ENCODE measurements around the gene MMP12. TPM values are rescaled to one million over a fixed set of nuclear protein-coding genes. Genes with fewer than 3 reads are reported as not detected.

MMP12 gene
- polyA plus RNA-seq, 4 donors: 0.07 to 6.8 (median 2.3) TPM

GRCh38 chr11:102850973-102851745 is 23.6 kb downstream of the MMP12 start:
- no peak for DNase-seq (ENCODE audit: low read depth in 4 of 4, low spot score in 3 of 4)

DNA sequence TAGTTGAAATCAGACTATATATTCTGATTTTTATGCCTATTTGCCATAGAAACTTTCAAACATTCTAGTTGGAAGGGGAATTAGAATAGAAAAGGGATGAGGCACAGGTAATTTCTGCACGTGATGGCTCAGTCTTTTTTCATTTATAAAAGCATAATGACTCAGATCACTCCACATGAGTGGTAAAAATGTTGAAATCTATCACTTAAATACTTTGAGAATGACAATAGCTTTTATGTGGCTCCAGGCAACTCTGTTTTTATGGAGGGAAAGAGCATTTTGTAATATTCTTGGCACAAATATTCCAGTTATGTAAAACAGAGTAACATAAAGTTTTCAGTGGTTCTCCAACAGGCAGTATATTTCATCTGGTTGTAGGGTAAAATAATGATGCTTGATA is 25.5 kb downstream of the MMP12 start:
- DNase-seq (ENCODE audit: low read depth in 4 of 4, low spot score in 3 of 4): no peak

GRCh38 chr11:102846292-102846691 is 28.5 kb downstream of the MMP12 start:
- DNase-seq (ENCODE audit: low read depth in 4 of 4, low spot score in 3 of 4): no peak

- DNase-seq (ENCODE audit: low read depth in 4 of 4, low spot score in 3 of 4): no peak
These were observed 31.3 kb downstream of the MMP12 start, which contains the start of gene MMP3 for GRCh38 chr11:102843489-102843888. MMP3 (minus strand) TSS chr11:102843609; CDS start chr11:102843546, 63 bp downstream.

- no peak for DNase-seq (ENCODE audit: low read depth in 4 of 4, low spot score in 3 of 4)
These were observed 31.9 kb downstream of the MMP12 start for GRCh38 chr11:102842930-102843329.

DNA sequence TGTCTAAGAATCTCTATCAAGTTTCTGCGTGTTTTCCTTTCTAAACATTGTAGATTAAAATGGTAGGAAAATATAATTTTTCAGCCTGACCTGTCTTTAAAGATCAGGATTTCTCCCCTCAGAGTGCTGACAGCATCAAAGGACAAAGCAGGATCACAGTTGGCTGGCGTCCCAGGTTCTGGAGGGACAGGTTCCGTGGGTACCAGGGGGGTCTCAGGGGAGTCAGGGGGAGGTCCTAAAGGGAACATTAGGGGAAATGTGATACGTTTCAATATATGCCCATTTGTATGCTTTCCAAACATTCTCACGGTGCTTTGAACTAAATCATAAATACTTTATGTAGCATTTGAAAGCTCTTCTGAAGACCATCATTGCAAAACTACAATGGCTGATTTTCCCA is 34.8 kb downstream of the MMP12 start:
- DNase-seq (ENCODE audit: low read depth in 4 of 4, low spot score in 3 of 4): no peak

DNA sequence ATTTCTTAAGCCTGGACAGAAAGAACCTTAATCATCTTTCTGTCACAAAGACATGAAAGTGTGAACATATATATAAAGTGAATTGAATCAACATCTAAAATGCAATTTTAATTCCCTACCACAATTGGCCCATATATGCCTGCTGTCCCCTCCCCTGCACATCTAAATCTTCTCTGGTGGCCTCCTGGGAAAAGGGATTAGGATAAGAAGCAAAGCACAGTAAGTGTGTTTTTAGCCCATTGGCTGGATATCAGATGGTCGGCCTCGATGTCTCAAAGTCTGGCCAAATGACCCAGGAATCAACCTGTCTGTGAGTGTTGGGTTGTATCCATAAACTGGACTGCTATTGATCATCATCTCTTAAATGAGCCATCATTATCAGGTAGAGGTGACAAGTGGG is 37.1 kb downstream of the MMP12 start:
- DNase-seq (ENCODE audit: low read depth in 4 of 4, low spot score in 3 of 4): no peak

DNA sequence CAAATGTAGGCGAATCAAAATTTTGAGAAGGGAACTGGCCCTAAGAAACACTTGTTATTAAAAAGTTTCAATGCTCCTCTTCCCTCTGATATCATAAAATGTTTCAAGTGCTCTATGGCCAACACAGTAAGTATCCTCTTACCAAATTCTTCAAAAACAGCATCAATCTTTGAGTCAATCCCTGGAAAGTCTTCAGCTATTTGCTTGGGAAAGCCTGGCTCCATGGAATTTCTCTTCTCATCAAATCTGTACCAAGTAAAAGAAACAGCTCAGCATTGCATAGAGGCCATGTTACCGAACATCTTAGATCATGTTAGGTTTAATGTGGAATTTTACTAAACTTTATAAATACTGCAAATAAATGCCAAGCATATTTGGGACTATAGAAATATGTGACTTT is 37.6 kb downstream of the MMP12 start:
- DNase-seq (ENCODE audit: low read depth in 4 of 4, low spot score in 3 of 4): no peak

- no peak for DNase-seq (ENCODE audit: low read depth in 4 of 4, low spot score in 3 of 4)
These were observed 38.4 kb downstream of the MMP12 start for GRCh38 chr11:102836290-102836875.

DNA sequence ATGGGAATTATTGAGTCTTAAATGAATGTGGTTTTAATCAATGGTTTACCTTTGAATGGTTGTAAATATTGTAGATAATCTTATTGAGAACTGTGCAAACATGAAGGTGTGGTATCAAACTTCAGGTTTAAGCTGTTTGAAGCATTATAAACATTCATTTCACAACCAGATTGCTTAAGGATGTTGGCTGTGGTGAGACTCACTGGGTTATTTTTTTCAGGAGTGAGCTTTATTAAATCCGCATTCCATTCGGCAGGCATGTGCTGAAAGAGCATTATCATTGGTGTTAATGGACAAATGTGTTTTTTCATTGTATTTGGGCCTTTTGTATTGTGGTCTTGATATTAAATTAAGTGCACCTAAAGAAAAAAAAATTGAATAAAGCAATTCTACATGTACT is 41.1 kb downstream of the MMP12 start:
- no peak for DNase-seq (ENCODE audit: low read depth in 4 of 4, low spot score in 3 of 4)

DNA sequence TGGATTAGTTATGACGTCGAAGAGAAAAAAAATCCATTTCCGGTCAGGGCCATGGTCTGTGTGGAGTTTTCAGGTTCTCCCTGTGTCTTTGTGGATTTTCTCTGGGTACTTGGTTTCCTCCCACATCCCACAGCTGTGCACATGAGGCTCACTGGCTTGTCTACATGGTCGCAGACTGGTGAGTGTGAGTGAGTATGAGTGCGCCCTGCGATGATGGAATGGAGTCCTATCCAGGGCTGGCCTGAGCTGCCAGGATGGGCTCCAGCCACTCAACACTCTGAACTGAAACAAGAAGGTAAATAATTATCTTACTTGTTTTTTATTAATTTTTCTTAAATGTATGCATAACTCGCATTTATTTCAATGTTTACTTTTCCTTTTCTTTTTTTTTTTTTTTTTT is 42.2 kb downstream of the MMP12 start:
- DNase-seq (ENCODE audit: low read depth in 4 of 4, low spot score in 3 of 4): no peak

GRCh38 chr11:102831489-102832440 is 43.0 kb downstream of the MMP12 start:
- peak in 2 of 4 donors; percentile 23 to 29 for DNase-seq (ENCODE audit: low read depth in 4 of 4, low spot score in 3 of 4)

DNA sequence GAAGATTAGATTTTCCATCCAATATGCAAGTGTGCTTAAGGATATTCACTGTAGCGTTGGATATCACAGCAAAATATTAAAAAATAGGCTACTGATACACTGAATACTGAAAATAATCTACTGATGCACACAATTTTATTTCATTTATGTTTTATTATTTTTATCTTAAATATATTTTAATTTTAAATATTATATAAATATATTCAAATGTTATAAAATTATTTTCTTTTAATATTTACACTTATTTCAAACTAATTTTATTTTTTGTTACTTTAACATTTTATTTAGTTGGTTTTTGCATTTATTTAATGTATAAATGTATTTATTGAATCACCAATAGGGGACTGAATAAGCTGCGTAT is 43.7 kb downstream of the MMP12 start:
- DNase-seq (ENCODE audit: low read depth in 4 of 4, low spot score in 3 of 4): no peak

DNA sequence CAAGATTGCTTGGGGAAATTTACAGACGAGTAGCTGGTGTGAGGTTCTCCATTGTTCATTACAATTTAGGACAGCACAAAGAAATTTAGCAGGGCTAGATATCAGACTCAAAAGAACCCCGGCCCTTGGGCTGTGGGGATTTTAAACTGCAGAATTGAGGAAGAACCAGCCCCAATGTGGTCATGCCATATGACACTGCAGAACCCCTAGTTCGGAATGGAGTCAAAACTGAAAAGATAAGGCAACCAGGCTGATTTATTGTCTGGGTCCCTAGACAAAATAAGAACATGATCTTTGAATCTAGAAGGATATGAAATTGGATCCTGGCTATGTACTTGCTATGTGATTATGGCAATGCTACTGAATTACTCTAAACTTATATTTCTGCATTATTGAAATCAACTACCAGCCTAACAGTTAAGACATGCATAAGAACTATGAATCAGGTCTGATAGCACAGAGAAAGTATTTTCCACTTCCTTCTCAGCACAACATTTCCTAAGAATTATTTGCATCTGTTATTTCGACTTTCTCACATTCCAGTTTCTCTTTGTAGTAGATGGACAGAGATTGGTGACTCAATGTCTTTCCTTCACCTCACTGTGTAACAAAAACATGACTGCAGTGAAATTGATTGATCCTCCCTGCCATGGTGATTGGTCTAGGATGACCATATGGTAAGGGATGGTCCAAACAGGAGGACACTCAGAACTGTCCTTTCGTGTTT is 44.6 kb downstream of the MMP12 start:
- no peak for DNase-seq (ENCODE audit: low read depth in 4 of 4, low spot score in 3 of 4)

DNA sequence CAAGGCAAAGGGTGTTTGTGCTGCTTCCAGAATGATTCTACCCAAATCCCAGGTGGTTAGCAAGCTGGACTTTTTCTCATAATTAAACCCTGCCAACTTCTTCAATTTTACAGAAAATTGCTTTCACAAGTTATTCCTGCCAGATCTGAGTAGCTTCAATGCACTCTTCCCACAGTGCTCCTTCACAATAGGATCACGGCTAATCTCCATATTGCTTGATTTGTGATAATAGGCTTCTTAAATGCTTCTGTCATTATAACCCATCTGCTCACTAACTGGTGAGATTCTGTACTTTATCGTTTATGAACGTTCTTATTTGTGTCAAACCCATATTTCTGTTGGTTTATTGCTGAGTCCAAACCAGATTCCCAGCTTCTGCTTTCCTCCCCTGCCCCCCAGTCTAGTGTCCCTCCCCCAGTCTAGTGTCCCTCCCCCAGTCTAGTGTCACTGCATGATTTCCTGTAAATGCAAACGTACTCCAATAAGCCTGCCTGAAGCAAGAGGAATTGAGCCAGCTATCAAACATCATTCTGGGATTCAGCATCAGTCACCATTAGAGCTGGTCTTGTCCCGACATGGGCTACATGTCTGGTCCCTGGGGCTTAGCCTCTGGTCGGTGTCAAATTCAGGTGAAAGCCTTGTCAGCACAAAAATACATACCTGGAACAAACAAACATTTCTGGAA is 45.3 kb downstream of the MMP12 start:
- no peak for DNase-seq (ENCODE audit: low read depth in 4 of 4, low spot score in 3 of 4)

GRCh38 chr11:102824556-102824955 is 50.2 kb downstream of the MMP12 start:
- no peak for DNase-seq (ENCODE audit: low read depth in 4 of 4, low spot score in 3 of 4)

DNA sequence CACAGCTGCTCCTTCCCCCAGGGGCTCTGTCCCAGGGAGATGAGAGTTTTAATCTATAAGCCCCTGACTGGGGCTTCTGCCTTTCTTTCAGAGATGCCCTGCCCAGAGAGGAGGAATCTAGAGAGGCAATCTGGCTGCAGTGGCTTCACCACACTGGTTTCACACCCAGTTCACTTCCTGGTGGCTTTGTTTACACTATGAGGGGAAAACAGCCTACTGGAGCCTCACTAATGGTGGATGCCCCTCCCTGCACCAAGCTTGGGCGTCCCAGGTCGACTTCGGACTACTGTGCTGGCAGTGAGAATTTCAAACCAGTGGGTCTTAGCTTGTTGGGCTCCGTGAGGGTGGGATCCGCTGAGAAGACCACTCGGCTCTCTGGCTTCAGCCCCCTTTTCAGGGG is 55.3 kb downstream of the MMP12 start:
- no peak for DNase-seq (ENCODE audit: low read depth in 4 of 4, low spot score in 3 of 4)

GRCh38 chr11:102813484-102813883 is 61.3 kb downstream of the MMP12 start:
- no peak for DNase-seq (ENCODE audit: low read depth in 4 of 4, low spot score in 3 of 4)
